Stomach smooth muscle (tissue), 2 donors: Measurements from ENCODE around the gene CNIH2.
A peak's percentile ranks its signal among the peaks of the same experiment; 100 is the strongest.

Source experiments
- H3K27ac ChIP-seq: one replicate; pipeline ENCODE4 v1.7.0; 2013; ENCODE audit warnings: mild to moderate bottlenecking, low read length, inconsistent platforms
- H3K27me3 ChIP-seq, 2 donors: one replicate each; pipeline ENCODE4 v1.7.0; 2013; ENCODE audit warnings: low read length in 2 of 2; ENCODE audit not compliant: insufficient read depth in 2 of 2, control insufficient read depth in 1 of 2
- H3K36me3 ChIP-seq, 2 donors: one replicate each; pipeline ENCODE4 v1.7.0; 2013; ENCODE audit warnings: low read length in 2 of 2; ENCODE audit not compliant: control insufficient read depth in 2 of 2, insufficient read depth in 2 of 2
- H3K4me1 ChIP-seq: one replicate; pipeline ENCODE4 v1.7.0; 2013; ENCODE audit warnings: low read length; ENCODE audit not compliant: control insufficient read depth, insufficient read depth
- H3K4me3 ChIP-seq, 2 donors: one replicate each; pipeline ENCODE4 v1.7.0; 2013; ENCODE audit warnings: low read length in 2 of 2
- H3K9ac ChIP-seq, 2 donors: one replicate each; pipeline ENCODE4 v1.7.0; 2013; ENCODE audit warnings: low read length in 2 of 2, mild to moderate bottlenecking in 1 of 2
- H3K9me3 ChIP-seq, 2 donors: one replicate each; pipeline ENCODE4 v1.7.0; 2013; ENCODE audit warnings: low read length in 2 of 2; ENCODE audit not compliant: control insufficient read depth in 2 of 2
- donor health status: healthy.
- donor health status: Pancreatic carcinoma.

CNIH2 gene

GRCh38 chr11:66266378-66267038, 11.5 kb upstream of the CNIH2 start:
- H3K9ac ChIP-seq: peak overlapping the region; percentile 72 to 74
- H3K27me3 ChIP-seq: no peaks in the 10 kb centered on the region
- peak overlapping the region; percentile 77 to 81 for H3K4me3 ChIP-seq
- peak overlapping the region; percentile 98 for H3K27ac ChIP-seq
- no peaks in the 10 kb centered on the region for H3K9me3 ChIP-seq
- H3K4me1 ChIP-seq: peaks cover 39% of the 10 kb centered on the region
- peaks cover 24 to 29% of the 10 kb centered on the region in 2 donors for H3K36me3 ChIP-seq

GRCh38 chr11:66267039-66267378, 11.0 kb upstream of the CNIH2 start:
- Histone ChIP-seq H3K9me3 (no peaks in the 10 kb centered on the region), H3K4me1 (peaks cover 39% of the 10 kb centered on the region), H3K9ac (peak overlapping the region; percentile 72 to 74), H3K27me3 (no peaks in the 10 kb centered on the region), H3K27ac (peak overlapping the region; percentile 98), H3K36me3 (peaks cover 27 to 30% of the 10 kb centered on the region in 2 donors), H3K4me3 (peak overlapping the region; percentile 77 to 81)

- Histone ChIP-seq H3K9ac (peak overlapping the region; percentile 77 to 98), H3K27ac (peak overlapping the region; percentile 98), H3K36me3 (peaks cover 30% of the 10 kb centered on the region in 2 donors), H3K9me3 (no peaks in the 10 kb centered on the region), H3K27me3 (no peaks in the 10 kb centered on the region), H3K4me1 (peaks cover 39% of the 10 kb centered on the region), H3K4me3 (peak overlapping the region; percentile 77 to 91)
Measured at GRCh38 chr11:66267379-66268243, 10.4 kb upstream of the CNIH2 start.

- Histone ChIP-seq H3K4me1 (peaks cover 39% of the 10 kb centered on the region), H3K27ac (peak within 1 kb of the TSS; percentile 98), H3K36me3 (peaks cover 31% of the 10 kb centered on the region in 2 donors), H3K27me3 (no peaks in the 10 kb centered on the region), H3K4me3 (peak within 1 kb of the TSS; percentile 77 to 91), H3K9me3 (no peaks in the 10 kb centered on the region), H3K9ac (peak within 1 kb of the TSS; percentile 77 to 98)
Measured at GRCh38 chr11:66268244-66268951, 9.6 kb upstream of the CNIH2 start, which contains the start of gene RAB1B. RAB1B (plus strand) TSS chr11:66268639; CDS start chr11:66268680, 41 bp downstream.

GRCh38 chr11:66268952-66269905, 8.7 kb upstream of the CNIH2 start:
- Histone ChIP-seq H3K27me3 (no peaks in the 10 kb centered on the region), H3K27ac (peak overlapping the region; percentile 98), H3K9ac (peak overlapping the region; percentile 77 to 98), H3K4me3 (peak overlapping the region; percentile 54 to 91), H3K9me3 (no peaks in the 10 kb centered on the region), H3K4me1 (peaks cover 39% of the 10 kb centered on the region), H3K36me3 (peaks cover 31 to 37% of the 10 kb centered on the region in 2 donors)

GRCh38 chr11:66271816-66272215, 6.2 kb upstream of the CNIH2 start:
- no peak overlapping the region for H3K27ac ChIP-seq
- peaks cover 26% of the 10 kb centered on the region for H3K4me1 ChIP-seq
- no peak overlapping the region for H3K4me3 ChIP-seq
- no peaks in the 10 kb centered on the region for H3K9me3 ChIP-seq
- no peaks in the 10 kb centered on the region for H3K27me3 ChIP-seq
- peaks cover 44% of the 10 kb centered on the region in 2 donors for H3K36me3 ChIP-seq
- H3K9ac ChIP-seq: no peak overlapping the region

- no peaks in the 10 kb centered on the region for H3K27me3 ChIP-seq
- no peak overlapping the region for H3K9ac ChIP-seq
- no peak overlapping the region for H3K27ac ChIP-seq
- H3K9me3 ChIP-seq: no peaks in the 10 kb centered on the region
- H3K4me1 ChIP-seq: peaks cover 24% of the 10 kb centered on the region
- peaks cover 44% of the 10 kb centered on the region in 2 donors for H3K36me3 ChIP-seq
- H3K4me3 ChIP-seq: no peak overlapping the region
Measured at GRCh38 chr11:66272596-66272995, 5.4 kb upstream of the CNIH2 start.

GRCh38 chr11:66274219-66274618, 3.8 kb upstream of the CNIH2 start:
- Histone ChIP-seq H3K9me3 (no peaks in the 10 kb centered on the region), H3K27ac (no peak overlapping the region), H3K4me1 (peaks cover 21% of the 10 kb centered on the region), H3K4me3 (no peak overlapping the region), H3K36me3 (peaks cover 44% of the 10 kb centered on the region in 2 donors), H3K9ac (no peak overlapping the region), H3K27me3 (no peaks in the 10 kb centered on the region)

GRCh38 chr11:66275396-66275795, 2.6 kb upstream of the CNIH2 start:
- H3K27me3 ChIP-seq: no peaks in the 10 kb centered on the region
- no peak overlapping the region for H3K27ac ChIP-seq
- H3K9me3 ChIP-seq: no peaks in the 10 kb centered on the region
- peaks cover 44% of the 10 kb centered on the region in 2 donors for H3K36me3 ChIP-seq
- H3K4me3 ChIP-seq: no peak overlapping the region
- no peak overlapping the region for H3K9ac ChIP-seq
- peaks cover 10% of the 10 kb centered on the region for H3K4me1 ChIP-seq
